GM19240 (cell line): ENCODE measurements around the gene CKB.

Source experiments
- DNase-seq: peaks from one replicate; pipeline ENCODE4 v3.0.0; 2011; ENCODE audit warnings: low spot score; ENCODE audit not compliant: insufficient read length

The CKB gene

DNA sequence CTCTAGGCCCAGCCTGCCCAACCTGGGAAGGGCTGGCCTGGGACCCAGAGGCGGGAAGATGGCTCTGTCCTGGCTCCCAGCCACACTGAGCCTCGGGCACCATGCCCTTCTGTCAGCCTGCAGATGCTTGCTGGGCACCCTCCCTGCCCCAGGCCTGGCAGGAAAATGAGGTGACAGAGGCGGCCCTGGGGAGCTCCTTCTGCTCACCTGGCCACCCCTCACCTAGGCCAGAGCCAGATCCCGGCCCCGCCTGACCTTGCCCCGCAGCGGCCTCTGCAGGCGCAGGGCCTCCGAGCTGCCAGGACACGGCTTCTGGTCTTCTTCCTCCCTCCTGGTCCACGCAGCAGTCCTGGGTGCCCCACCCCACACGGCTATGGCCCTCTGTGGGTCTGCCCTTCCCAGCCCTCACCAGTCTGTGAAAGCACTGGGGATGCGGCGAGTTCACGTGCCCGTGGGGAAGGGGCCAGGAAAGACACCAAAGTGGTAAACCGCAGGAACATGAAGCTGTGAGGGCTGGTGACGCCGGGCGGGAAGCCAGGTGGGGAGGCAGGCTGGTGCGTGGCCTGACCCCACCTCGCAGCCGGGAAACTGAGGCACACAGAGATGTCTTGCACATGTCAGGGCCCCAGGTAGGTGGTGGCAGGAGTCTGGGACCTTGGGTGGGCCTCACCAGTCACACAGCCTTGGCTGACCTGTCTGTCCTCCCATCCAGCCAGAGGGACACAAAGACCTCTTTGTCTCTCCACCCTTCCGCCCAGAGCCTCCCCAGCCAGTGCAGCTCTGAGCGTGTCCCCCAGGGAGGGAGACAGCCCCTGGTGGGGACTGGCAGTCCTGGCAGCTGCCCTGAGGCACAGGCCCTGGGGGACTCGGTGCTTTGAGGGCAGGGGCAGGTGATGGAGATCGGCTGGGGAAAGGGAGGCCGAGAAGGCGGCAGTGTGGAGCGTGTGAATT lies 27.0 kb upstream of the CKB start:
- DNase-seq = no peak

GRCh38 chr14:103548463-103549351 lies 26.1 kb upstream of the CKB start:
- DNase-seq = no peak

GRCh38 chr14:103547941-103548462 lies 25.4 kb upstream of the CKB start:
- no peak for DNase-seq

- DNase-seq = no peak
Measured at GRCh38 chr14:103547455-103547940, 24.9 kb upstream of the CKB start.

DNA sequence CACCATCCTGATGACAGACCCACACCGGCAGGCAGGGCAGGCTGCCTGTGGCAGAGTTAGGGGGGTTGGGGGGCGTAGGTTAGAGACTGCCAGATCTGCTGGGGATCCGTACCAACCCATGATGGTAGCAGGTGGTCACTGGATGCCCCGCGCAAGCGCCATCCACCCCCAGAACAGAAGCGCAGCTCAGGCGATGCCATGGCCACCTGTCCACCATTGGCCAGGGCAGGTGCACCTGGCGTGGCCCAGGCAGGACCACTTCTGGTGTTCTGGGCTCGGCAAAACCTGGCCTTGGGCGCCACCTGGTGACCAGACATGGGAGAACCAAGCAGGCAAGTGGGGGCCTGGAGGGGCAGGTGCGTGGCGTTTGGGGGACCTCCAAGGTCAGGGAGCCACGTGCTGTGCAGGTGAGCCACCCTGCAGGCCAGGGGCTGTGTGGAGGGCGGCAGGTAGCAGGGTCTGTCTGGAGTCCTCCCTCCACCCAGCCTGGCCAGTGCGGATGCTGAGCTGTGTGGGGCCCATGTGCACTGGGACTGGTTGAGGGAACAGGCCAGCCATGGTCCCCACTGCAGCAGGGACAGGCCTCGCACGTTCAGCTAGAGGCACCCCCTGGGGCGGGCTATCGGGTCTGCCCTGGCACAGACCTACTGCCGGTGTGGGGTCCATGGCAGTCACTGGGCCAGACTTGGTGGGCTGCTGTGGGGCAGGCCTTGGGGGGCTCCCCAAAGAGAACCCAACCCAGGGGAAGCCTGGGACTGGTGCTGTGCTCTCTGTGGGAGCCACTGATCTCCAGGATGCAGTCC lies 24.2 kb upstream of the CKB start:
- DNase-seq = peak; percentile 95

DNA sequence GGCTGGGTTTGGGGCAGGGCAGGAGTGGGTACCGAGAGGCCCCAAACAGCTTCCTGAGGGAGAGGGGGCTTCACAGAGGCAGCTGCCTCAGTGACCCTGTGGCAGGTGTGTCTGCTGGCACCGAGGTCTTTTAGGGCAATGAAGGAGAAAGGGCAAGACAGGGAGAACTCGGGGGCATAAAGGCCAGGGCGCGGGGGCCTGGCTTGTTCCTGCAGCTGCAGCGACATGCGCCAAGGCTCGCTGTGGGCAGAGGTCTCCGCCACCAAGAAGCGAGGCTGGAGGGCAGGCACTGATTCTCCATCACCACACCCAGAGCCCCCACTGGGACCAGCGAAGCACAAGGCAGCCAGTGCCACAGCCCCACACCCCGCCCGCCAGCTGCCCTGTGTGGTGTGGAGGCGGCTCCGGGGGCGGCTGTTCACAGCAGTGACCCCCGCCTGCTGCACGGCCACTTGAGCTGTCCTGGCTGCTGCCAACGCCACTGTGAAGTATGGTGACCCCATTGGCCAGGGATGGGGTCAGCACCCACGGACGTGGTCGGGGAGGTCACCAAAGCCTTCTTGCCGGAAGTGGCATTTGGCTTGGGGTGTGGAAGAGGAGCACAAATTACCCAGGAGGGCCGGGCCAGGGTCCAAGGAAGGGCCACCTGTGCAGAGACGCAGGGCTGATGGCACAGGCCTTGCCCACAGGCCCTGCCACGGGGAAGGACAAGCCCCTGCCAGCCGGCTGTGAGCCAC lies 23.5 kb upstream of the CKB start:
- DNase-seq = no peak

DNA sequence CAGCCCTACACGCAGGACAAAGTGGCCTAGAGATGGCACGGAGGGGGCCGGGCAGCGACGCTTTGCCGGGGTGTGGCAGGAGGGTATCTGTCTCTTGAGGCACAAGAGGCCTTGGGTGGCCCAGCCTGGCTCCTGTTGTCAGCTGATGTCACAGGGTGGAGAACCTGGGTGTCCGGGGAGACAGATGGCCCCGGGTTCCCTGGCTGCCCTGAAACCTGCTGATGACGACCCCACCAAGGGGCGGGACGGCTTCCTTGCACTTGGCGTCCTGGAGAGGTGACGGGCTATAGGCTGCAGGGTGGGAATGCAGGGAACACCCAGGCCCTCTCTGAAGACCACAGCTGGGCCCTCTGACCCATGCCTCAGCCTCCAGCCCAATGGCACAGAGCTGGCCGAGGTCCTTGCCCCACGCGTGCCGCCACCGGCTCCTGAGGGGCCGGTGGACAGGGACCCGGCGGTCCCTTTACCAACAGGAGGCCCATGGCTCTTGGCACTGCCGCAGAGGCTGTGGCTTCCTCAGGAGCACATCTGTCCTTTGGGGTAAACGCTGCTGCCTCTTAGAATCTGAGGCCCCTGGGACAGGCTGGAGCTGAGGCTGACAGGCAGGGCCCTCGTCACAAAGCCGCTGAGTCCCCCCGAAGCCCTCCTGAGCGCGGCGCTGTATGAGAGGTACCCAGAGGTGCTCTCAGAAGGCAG lies 22.7 kb upstream of the CKB start:
- no peak for DNase-seq

DNA sequence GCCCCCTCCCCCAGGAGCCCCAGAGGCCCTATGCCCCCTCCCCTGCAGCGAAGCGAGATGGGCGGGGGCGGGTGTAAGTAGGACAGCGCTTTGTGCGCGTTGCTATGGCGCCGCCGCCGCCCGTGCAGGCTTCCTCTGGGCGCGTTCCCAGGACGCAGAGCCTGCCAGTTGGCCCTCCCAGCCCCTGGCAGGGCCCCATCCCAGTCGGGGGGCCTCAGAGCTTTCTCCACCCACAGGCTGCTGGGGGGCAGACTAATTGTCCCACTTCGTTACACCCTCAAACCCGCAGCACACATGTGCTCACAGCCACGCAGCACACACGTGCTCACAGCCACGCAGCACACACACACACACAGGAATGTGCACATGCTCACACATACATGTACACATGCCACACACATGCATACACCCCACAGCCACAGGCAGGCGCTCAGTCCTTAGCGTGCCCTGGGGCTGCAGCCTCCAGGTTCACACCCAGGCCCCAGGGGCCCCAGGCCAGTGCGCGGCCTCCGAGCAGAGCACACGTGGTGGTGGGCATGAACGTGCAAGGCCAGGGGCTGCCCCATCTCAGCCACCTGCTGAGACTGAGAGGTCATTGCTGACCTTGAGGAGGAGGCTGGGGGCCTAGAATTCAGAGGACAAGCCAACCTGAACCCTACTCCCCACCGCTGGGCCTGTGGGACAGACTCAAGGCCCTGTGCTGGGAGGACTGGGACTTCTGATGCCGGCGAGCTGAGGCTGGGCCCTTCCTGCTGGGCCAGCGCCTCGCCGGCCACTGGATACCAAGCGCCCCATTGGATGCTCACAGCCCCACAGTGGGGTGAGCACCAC lies 22.0 kb upstream of the CKB start:
- DNase-seq = no peak

DNA sequence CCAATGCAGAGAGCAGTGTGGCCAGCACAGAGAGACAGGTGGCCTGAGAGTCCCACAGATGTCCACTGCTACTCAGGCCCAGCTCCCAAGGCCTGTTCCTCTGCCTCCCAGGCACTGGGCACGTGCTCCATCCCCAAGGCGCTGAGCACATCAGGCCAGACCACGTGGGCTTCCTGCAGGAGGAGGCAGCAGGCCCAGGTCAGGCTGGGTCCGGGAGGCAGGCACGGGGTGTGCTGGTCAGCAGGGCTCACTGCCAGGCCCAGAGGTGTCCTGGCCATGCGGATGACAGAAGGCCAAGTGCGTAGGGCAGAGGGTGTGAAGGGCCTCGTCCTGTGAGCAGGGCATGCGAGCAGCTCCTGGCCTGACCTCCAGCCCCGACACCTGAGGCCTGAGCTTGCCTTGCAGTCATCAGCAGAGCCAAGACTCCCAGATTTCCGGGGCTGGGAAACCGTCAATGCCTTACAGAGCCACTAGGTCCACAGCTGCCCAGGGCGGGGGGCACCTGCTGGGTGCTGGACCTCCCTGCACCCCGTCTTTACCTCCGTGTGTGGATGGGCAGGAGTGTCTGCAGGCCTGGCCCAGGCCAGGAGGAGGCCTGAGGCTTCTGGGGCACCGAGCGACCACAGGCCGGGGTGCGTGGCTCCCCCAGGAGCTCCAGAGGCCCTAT lies 21.2 kb upstream of the CKB start:
- DNase-seq = no peak

- DNase-seq = no peak
Measured at GRCh38 chr14:103543140-103543539, 20.5 kb upstream of the CKB start.

DNA sequence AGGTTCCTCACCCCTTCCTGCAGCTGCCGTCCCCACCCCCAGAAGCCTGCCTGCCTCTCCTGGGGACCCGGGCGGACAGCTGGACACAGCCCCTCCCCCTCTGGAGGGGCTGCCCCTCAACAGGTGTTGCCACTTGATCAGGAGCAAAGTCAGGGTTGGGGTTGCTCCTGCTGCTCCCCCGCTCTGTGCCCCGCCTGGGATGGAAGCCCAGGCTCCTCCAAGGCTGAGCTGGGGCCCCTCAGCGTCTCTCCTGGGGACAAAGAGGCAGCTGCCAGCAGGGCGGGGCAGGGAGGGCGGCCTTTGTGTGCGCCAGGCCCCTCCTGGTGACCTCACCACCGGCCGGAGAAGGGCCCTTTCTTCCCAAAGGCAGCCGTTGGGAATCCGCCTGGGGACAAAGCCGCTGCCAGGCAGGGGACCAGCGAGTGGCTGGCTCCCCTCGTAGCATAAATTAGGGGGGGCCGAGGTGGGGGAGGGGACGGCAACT lies 20.0 kb upstream of the CKB start:
- no peak for DNase-seq

GRCh38 chr14:103541709-103542604 lies 19.3 kb upstream of the CKB start:
- no peak for DNase-seq

DNA sequence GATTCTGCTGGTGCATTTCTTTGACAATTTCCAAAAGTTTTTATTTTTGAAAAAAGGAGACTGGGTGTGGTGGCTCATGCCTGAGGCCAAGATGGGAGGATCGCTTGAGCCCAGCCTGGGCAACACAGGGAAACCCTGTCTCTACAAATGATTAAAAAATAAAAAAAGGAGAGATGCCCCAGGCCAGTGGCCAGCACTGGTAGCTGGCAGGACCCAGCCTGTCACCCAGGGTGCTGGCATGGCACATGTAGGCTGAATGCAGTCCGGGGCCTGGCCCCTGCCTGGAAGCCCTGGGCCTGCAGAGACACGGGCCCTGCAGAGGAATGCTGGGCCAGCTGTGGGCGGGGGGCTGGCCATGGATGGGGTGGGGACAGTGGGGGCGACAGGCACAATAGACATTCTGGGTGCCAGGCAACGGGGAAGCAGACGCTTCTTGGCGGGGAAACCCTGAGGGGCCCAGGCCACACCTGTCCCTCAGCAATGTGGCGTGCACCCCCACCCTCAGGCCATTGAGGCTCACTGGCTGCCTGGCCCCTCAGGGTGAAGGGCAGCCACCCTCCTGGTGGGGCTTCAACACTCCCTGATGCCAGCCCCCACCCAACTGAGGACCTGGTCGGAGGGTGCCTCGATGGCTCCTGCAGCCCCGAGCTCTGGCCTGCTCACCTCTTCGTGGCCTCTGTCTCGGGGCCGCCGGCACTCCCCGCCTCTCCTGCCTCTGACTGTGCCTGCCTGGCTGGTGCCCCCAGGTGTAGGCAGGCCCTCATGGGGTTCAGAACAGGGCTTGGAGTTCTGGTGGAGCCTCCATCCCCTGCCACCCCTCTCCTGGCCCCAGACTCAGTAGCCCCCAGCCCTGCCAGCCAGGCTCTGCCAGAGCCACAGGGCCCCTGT lies 18.4 kb upstream of the CKB start:
- no peak for DNase-seq

DNA sequence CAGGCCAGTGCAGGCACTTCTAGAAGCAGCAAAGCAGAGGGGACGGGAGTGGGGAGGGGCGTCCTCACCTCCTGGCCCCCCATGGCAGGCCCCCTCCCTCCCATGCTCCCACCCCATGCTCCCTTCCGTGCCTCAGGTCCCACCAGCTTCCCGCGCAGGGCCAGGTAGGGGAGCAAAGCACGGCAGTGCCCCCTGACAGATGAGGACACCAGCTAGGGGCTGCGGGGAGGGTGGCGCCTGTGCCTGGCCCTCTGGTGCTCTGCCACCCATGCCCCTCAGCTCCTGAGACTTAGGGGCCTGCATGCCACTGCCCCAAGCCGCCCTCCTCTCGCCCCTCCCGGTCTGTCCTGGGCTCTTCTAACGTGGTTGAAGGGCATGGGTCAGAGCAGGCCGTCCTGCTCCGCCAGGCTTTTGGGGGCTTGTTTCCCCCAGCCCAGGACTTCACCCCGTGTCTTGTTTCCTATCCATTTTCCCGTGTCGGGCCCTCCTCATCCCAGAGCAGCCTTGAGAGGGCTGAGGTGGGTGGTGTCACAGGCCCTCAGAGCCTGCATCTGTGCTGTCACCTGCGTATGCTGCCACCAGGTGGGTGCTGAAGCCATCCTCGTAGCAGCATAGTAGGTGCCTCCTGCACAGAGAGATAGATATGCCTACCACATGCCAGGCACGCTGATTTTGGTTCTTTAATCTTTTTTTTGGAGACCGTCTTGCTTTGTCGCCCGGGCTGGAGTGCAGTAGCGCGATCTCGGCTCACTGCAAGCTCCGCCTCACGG lies 16.6 kb upstream of the CKB start:
- no peak for DNase-seq

DNA sequence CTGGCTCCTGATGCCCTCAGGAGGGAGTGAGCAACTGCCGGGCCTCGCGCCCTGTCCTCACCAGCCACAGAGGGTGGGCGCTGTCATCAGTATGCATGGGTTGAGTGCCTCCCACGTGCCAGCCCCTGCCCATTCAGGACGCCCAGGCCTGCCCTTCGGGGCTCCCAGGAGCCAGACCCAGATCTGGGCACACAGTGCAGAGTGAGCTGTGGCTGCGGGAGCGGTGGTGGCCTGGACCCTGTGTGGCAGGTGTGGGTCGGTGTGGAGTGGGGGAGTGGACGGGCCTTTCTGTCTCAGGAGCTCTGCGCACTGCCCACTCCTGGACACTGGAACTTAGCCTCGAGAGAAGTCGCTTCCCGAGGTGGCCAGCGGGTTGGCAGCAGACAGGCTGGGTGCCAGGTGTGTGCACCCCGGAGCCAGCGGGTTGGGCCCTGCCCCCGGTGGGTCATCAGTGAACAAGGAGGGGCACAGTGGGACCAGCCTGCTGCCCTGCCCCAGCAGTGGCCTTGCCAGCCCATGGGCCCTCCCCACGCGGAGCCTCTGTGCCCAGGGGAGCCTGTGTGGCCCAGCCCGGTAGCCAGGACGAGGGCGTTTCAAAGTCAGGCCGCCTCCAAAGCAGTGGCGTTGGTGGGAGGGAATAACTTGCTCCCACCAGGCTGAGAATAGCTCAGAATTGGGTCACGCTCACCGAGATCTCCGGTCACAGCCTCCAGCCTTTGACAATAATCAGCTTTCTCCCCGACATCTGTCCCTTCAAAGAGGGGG lies 15.8 kb upstream of the CKB start:
- no peak for DNase-seq
